Hepatocyte (in vitro differentiated cells): ENCODE results near the gene ZNHIT6.

Experiments
- CTCF ChIP-seq: fragments of 200-600 bp; sonication (generic); IDR thresholded peaks from 2 replicates; pipeline ENCODE4 v1.5.1; 2016; ENCODE audit warnings: antibody characterized with exemption, mild to moderate bottlenecking; ENCODE audit not compliant: poor library complexity
- EZH2 ChIP-seq: fragments of 200-600 bp; sonication (generic); IDR thresholded peaks from 2 replicates; pipeline ENCODE4 v1.6.1; 2016; ENCODE audit warnings: antibody characterized with exemption, mild to moderate bottlenecking, borderline replicate concordance
- EZH2phosphoT487 ChIP-seq: fragments of 200-600 bp; sonication (generic); IDR thresholded peaks from one replicate; pipeline ENCODE4 v1.6.1; 2018; ENCODE audit warnings: antibody characterized with exemption, mild to moderate bottlenecking, low read depth, moderate library complexity; ENCODE audit not compliant: unreplicated experiment, severe bottlenecking

GRCh38 chr1:85689775-85690404 is 18.3 kb downstream of the ZNHIT6 start:
- no peak for TF ChIP-seq CTCF
- no peak for TF ChIP-seq EZH2
- no peak for TF ChIP-seq EZH2phosphoT487
